Measurements from ENCODE around the gene KCNH2.
"Not testable (repeated sequence)": the region's sequence is repeated elsewhere in the genome, so short reads cannot be mapped to it uniquely, and the experiment has no call there.

Gene KCNH2

DNA sequence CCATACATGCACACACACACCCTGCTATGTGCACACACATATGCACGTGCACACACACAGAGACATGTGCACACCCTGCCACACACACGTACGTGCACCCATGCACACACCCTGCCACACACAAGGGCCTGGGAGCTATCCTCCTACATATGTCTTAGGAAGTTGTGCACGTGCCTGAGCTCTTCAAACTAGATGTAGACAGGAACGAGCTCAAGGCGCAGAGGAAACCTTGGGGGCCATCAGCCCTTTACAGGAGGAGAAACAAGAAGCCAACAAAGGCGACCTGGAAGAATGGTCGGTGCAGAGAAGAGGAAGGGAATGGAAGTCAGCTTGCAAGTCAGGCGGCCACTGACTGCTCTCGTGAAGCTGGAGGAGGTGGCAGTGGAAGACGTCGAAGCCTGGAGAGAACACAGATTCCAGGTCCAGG, 67.1 kb downstream of the KCNH2 start:
- no peak overlapping the region for H3K27ac Mint-ChIP-seq
- intact Hi-C loops (cut with micrococcal nuclease): no loop called here

DNA sequence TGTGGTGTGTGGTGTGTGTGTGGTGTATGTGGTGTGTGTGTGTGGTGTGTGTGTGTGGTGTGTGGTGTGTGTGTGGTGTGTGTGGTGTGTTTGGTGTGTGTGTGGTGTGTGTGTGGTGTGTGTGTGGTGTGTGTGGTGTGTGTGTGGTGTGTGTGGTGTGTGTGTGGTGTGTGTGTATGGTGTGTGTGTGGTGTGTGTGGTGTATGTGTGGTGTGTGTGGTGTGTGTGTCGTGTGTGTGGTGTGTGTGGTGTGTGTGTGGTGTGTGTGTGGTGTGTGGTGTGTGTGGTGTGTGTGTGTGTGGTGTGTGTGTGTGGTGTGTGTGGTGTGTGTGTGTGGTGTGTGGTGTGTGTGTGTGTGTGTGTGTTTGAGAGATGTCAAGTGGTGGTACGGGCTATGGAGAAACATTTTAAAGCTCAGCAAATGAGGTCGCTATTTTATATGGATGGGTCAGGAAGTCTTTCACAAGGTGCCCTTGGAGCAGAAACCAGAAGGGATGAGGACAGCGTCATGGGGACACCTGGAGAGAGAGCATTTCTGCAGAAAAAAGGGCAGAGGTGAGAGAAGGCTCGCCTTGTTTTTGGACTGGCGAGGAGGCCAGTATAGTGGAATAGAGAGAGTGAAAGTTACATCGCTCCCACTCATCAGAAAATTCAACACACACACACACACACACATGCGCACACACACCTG, 67.7 kb downstream of the KCNH2 start:
- intact Hi-C loops (cut with micrococcal nuclease); H3K36me3 Mint-ChIP-seq (ENCODE audit: low read depth); H3K4me1 Mint-ChIP-seq (ENCODE audit: low read depth); H3K27ac Mint-ChIP-seq; H3K9me3 Mint-ChIP-seq; H3K4me3 Mint-ChIP-seq: not testable (repeated sequence)
- peaks cover 57% of the 10 kb centered on the region for H3K27me3 Mint-ChIP-seq

More for the DNA sequence above, 67.1 kb downstream of the KCNH2 start:
- Mint-ChIP-seq H3K27me3 (peaks cover 57% of the 10 kb centered on the region), H3K9me3 (no peaks in the 10 kb centered on the region), H3K4me3 (no peak overlapping the region), H3K4me1 (ENCODE audit: low read depth) (peaks cover 6% of the 10 kb centered on the region), H3K36me3 (ENCODE audit: low read depth) (no peaks in the 10 kb centered on the region)

DNA sequence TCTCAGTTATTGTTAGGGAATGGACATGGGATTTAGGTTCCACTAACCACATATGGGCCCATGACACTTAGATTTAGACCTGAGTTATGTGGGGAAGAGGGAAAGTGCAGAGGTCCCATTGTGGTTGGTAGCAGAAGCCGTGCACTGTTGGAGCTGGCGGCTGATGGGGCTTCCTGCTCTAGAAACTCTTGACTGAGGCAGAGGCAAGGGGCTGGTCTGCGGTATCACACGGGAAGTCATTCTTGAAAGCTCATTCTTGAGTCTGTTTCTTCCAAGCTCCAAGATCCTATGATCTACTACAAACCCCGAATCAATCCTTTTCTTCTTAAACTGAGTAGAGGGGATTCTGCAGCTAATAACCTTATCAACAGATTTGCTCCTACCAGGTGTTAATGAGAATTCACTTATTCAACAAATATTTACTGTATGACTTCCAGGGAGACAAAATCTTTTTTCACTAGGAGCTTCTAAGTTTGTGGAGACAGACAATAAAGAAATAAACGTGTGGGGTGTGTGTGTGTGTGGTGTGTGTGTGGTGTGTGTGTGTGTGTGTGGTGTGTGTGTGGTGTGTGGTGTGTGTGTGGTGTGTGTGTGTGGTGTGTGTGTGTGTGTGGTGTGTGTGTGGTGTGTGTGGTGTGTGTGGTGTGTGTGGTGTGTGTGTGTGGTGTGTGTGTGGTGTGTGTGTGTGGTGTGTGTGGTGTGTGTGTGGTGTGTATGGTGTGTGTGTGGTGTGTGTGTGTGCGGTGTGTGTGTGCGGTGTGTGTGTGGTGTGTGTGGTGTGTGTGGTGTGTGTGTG, 68.7 kb downstream of the KCNH2 start:
- peaks cover 60% of the 10 kb centered on the region for H3K27me3 Mint-ChIP-seq
- no peak overlapping the region for H3K27ac Mint-ChIP-seq
- peaks cover 8% of the 10 kb centered on the region for H3K4me1 Mint-ChIP-seq (ENCODE audit: low read depth)
- H3K36me3 Mint-ChIP-seq (ENCODE audit: low read depth): no peaks in the 10 kb centered on the region
- intact Hi-C loops (cut with micrococcal nuclease): no loop called here
- H3K9me3 Mint-ChIP-seq: no peaks in the 10 kb centered on the region
- H3K4me3 Mint-ChIP-seq: no peak overlapping the region

DNA sequence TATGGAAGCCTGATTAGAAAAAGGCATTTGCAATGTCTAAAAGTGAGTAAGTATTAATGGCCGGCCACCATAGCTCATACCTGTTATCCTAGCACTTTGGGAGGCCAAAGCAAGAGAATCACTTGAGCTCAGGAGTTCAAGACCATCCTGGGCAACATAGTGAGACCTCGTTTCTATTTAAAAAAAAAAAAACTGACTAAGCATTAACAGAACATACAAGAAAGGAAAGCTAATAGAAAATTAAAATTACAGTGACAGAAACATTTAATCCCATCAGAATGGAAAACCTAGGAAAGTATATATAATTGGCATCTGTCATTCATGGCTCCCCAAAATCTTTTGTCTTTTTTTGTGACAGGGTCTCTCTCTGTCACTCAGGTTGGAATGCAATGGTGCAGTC, 69.9 kb downstream of the KCNH2 start:
- Mint-ChIP-seq H3K4me1 (ENCODE audit: low read depth) (peaks cover 20% of the 10 kb centered on the region), H3K4me3 (no peak overlapping the region), H3K27me3 (peaks cover 63% of the 10 kb centered on the region), H3K27ac (no peak overlapping the region), H3K36me3 (ENCODE audit: low read depth) (no peaks in the 10 kb centered on the region), H3K9me3 (no peaks in the 10 kb centered on the region)
- intact Hi-C loops (cut with micrococcal nuclease): no loop called here

DNA sequence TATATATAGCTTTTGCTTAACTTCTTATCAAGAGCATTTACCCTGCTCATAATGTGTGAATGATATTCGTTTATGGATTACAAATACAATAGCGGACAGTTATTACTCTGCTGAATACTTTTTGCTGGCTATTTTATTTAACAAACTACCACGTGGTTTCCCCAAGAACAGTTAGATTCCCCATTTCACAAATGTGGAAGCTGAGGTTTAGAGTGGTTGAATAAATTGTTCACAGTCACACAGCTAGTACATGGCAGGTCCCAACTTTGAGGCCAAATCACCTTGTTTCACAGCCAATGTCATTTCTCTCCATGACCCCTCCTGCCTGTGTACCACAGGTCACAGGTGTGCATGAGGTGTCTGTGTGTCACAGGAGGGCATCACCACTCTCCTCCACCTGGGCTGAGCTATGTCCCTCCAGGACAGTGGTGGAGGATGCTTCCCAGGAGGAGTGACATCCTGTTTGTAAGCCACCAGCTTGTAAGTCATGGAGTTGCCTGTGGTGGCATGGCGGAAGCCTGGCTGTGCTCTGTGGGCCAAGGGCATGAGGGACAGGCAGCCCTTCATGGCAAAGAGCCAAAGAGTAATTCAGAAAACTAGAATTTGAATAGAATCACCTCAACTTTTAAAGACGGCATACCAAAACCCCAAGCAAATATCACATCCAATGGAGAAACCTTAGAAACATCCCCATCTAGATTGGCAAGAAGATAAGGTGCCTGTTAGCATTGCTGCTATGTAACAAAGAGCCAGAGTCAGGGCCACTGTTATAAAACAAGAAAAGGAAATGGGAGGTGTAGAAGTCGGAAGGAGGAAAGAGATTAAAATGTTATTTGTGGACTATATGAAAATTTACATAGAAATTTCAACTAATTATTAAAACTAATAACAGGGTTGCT, 73.9 kb downstream of the KCNH2 start:
- intact Hi-C loops (cut with micrococcal nuclease): no loop called here
- peaks cover 19% of the 10 kb centered on the region for H3K4me1 Mint-ChIP-seq (ENCODE audit: low read depth)
- H3K4me3 Mint-ChIP-seq: no peak overlapping the region
- no peaks in the 10 kb centered on the region for H3K9me3 Mint-ChIP-seq
- H3K27ac Mint-ChIP-seq: no peak overlapping the region
- H3K27me3 Mint-ChIP-seq: peaks cover 76% of the 10 kb centered on the region
- H3K36me3 Mint-ChIP-seq (ENCODE audit: low read depth): no peaks in the 10 kb centered on the region

DNA sequence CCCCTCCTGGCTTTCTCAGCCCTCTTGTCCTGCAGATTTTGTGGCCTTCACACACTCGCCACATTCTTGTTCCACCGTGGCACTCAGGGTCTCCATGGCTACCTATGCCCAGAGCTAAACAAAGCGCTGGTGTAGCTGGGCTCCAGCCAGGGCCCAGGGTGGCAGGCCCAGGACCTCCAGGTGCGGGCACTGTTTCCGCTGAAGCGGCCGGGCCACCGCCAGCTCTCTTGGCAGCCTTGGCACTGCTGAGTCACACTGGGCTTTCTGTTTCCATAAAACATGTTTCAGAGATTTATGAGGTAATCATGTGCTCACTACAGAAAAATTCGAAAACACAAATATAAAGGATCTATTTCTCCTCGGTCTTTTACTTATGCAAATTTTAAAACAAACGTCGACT, 74.5 kb downstream of the KCNH2 start:
- Mint-ChIP-seq H3K27me3 (peaks cover 77% of the 10 kb centered on the region), H3K36me3 (ENCODE audit: low read depth) (no peaks in the 10 kb centered on the region), H3K9me3 (no peaks in the 10 kb centered on the region), H3K4me1 (ENCODE audit: low read depth) (peaks cover 24% of the 10 kb centered on the region), H3K4me3 (no peak overlapping the region), H3K27ac (no peak overlapping the region)
- intact Hi-C loops (cut with micrococcal nuclease): no loop called here

DNA sequence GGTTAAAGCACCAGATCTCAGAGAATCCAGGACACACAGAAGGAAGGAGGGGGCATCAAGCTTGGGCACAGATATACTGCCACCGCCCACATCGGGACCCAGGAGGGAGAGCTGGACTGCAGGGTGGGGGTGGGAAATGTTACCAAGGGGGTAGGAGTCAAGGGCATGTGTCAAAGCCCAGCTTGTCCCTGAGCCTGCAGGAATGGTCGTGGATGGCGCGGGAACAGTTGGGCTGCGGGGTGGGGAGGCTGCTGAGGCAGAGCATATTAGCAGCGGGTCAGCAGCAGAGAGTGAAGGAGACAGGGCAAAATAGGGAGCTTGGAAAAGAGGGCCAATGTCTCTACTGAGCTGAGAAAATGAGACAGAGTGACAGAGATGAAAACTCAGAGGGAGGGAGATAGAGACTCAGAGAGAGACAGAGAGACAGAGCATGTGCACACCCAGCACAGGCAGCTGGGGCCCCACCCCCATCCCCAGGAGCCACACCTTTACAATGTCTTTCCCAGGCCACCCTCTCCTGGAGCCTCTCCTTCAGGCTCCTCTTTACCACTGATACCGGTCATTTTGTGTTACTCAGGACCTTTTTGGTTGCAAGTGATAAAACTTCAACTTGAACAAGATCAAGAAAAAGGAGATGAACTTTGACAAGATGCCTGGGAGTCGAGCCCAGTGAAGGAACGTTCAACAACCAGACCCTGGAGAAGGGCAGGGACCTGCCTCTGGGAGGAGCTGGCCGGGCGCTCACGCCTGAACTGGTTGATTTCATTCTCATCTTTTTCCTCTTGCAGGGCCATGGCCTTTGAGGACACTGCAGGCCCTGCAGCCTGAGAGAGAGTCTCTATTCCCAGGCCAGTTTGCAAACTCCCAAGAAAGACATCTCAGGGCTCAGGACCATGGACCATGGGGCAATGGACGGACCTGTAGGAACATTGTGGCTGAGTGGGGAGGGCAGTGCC, 75.8 kb downstream of the KCNH2 start:
- intact Hi-C loops (cut with micrococcal nuclease): no loop called here
- H3K4me1 Mint-ChIP-seq (ENCODE audit: low read depth): peaks cover 26% of the 10 kb centered on the region
- H3K27ac Mint-ChIP-seq: no peak overlapping the region
- no peak overlapping the region for H3K4me3 Mint-ChIP-seq
- no peaks in the 10 kb centered on the region for H3K9me3 Mint-ChIP-seq
- H3K27me3 Mint-ChIP-seq: peaks cover 86% of the 10 kb centered on the region
- no peaks in the 10 kb centered on the region for H3K36me3 Mint-ChIP-seq (ENCODE audit: low read depth)

DNA sequence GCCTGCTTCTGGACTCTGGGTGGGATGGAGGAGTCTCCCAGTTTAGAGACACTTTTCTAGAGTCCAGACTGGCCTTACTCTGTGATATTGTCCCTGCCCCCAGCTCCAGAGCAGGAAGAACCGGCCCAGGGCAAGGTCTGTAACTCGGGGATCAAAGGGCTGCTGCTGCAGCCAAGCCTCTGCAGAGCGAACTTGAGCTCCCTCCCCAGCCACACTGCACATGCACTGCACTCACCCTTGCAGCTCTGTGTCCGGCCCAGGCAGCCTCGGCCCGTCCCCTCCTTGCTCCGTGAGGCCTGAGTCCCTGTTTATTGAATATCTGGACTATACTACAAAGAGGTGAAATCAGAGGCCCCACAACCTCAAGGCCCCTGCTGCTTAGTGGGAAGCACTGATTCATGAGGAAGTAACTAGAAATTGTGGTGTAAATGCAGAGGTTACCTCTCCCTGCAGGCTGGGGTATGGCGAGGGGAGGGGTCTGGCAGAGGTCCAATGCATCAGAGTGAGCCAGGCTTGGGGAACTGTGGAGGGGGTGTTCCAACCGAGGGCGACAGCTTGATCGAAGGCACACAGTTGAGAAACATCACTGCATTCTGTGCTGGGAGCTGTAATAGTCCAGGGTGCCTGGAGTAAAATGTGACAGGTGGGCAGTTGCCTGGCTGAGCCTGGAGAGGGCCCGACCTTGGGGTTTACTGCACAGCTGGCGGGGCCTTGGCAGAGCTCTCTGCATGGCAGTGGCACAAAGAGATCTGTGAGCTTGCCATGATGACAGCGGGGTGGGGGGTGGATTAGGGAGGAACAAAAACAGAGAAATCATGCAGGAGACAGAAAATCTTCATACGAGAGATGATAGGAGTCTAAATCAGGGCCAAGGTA, 76.7 kb downstream of the KCNH2 start:
- no peak overlapping the region for H3K27ac Mint-ChIP-seq
- H3K4me3 Mint-ChIP-seq: no peak overlapping the region
- peaks cover 89% of the 10 kb centered on the region for H3K27me3 Mint-ChIP-seq
- H3K9me3 Mint-ChIP-seq: no peaks in the 10 kb centered on the region
- intact Hi-C loops (cut with micrococcal nuclease): no loop called here
- peaks cover 26% of the 10 kb centered on the region for H3K4me1 Mint-ChIP-seq (ENCODE audit: low read depth)
- no peaks in the 10 kb centered on the region for H3K36me3 Mint-ChIP-seq (ENCODE audit: low read depth)

DNA sequence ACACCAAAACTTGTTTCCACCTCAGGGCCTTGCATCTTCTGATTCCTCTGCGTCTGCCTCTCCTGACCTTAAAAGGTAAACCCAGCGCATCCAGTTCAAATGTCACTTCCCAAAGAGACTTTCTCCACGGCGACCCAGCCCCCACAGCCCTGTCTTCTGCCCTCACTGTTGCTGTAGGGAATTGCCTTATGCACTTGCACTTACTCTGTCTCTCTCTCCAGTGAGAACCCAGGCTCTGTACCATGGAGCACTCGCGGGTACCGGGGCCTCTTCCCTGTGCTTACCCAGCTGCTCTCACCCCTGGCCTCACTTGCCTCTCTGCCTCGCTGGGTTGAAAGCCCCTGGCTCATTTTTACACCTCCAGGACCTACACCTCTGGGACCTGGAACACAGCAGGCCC, 77.4 kb downstream of the KCNH2 start:
- intact Hi-C loops (cut with micrococcal nuclease): no loop called here
- H3K27ac Mint-ChIP-seq: no peak overlapping the region
- no peaks in the 10 kb centered on the region for H3K9me3 Mint-ChIP-seq
- peaks cover 26% of the 10 kb centered on the region for H3K4me1 Mint-ChIP-seq (ENCODE audit: low read depth)
- peaks cover 91% of the 10 kb centered on the region for H3K27me3 Mint-ChIP-seq
- no peaks in the 10 kb centered on the region for H3K36me3 Mint-ChIP-seq (ENCODE audit: low read depth)
- no peak overlapping the region for H3K4me3 Mint-ChIP-seq

DNA sequence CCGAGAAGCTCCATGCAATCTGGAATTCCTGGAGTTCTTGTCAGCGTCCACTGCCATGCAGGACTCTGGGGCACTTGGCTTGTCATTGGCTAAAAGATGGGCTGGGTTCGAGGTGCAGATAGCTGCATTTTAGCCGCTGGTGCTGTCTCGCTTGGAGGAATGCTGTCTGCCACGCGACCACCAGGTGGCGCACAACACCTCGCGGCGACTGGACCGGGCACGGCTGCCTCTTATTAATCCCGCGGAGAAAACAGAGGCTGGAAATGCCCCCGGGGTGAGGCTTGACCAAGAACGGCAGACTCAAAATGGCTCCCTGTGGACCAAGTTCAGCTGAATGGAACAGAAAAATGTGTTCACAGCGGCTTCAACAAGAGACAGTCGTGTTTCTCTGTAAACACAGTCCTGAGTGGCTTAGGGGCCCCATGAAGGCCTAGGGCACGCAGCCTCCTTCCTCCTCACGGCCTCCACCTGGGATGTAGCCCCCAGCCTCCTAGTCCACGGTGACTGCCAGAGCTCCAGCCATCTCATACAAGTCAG, 79.6 kb downstream of the KCNH2 start:
- H3K36me3 Mint-ChIP-seq (ENCODE audit: low read depth): no peaks in the 10 kb centered on the region
- intact Hi-C loops (cut with micrococcal nuclease): loop anchor here (2.0 to 5.0 kb wide), 2 partner anchors 89 to 274 kb away; no protein-coding TSS in a partner anchor
- peaks cover 83% of the 10 kb centered on the region for H3K27me3 Mint-ChIP-seq
- peaks cover 17% of the 10 kb centered on the region for H3K4me1 Mint-ChIP-seq (ENCODE audit: low read depth)
- no peak overlapping the region for H3K27ac Mint-ChIP-seq
- H3K9me3 Mint-ChIP-seq: peaks cover 8% of the 10 kb centered on the region
- no peak overlapping the region for H3K4me3 Mint-ChIP-seq

DNA sequence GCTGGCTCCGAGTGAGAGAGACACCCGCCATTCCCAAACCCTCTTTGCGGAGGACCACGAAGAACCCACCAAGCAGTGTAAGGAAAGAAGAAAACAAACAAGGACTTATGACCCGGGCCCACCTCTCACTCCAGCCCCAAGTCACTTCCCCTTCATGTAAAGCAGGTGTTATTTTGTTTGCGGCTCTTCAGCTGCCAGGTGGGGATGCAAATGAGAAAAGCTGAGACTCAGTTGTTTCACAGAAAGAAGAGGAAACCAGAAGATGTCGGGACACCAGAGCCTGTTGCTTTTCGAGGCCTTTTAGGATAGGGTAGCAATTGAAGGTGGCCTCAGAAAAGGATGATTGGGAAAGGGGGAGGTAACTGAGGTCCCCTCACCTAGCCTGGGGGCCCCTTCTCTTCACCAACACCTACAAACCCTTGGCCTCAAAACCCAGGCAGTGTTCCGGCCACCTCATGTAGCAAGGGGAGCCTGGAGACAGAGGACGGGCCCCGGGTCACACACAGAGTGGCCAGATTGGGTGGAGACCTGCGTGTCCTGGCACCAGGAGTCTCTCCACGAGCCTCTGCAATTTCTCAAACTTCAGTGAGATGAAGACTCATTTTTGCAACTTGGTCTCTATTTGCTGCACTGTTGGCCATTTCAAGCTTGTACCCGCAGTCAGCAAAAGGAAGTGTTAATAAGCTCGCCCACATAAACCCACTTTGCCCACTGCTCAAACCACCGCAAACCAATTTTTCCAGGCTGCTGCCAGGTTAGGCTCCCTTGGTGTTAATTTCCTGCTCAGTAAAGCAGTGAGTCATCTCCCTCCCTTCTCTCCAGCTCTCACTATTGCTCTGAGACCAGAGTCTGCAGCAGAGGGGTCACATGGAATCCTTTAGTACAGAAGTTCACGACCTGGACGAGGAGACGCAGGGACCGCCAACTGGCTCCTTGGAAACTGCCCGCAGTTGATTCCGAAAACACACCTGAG, 80.3 kb downstream of the KCNH2 start:
- Mint-ChIP-seq H3K27ac (no peak overlapping the region), H3K4me1 (ENCODE audit: low read depth) (peaks cover 12% of the 10 kb centered on the region), H3K27me3 (peaks cover 81% of the 10 kb centered on the region), H3K9me3 (peaks cover 15% of the 10 kb centered on the region), H3K4me3 (no peak overlapping the region), H3K36me3 (ENCODE audit: low read depth) (no peaks in the 10 kb centered on the region)
- intact Hi-C loops (cut with micrococcal nuclease): loop anchor here (2.0 to 5.0 kb wide), 2 partner anchors 90 to 275 kb away; no protein-coding TSS in a partner anchor
